DMS53 treated with DMSO at 0.1 percent for 48 hours (cell line): Measurements from ENCODE around the gene DPYD.

Experiments
- DNase-seq: peaks from one replicate; lab custom pipeline; 2025; ENCODE audit not compliant: unreplicated experiment; lab: John Stamatoyannopoulos, UW

The DPYD gene

DNA sequence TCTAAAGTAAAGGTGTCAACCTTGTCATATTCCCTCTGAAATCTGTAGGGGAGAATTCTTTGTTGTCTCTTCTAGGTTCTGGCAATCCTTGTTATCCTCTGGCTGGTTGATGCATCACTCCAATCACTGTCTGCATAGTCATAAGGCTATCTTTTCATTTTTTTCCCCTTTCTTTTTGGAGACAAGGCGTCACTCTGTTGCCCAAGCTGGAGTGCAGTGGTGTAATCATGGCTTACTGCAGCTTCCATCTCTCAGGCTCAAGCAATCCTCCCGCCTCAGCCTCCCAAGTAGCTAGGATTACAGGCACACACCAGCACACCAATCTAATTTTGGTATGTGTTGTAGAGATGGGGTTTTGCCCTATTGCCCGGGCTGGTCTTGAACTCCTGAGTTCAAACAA is 12.9 kb downstream of the DPYD start:
- no peak for DNase-seq

- peak; percentile 10 for DNase-seq
Observed at GRCh38 chr1:97906567-97907241, 14.1 kb downstream of the DPYD start.

GRCh38 chr1:97905141-97905940 is 15.5 kb downstream of the DPYD start:
- no peak for DNase-seq

- DNase-seq = no peak
Observed at GRCh38 chr1:97904534-97904933, 16.3 kb downstream of the DPYD start.

DNA sequence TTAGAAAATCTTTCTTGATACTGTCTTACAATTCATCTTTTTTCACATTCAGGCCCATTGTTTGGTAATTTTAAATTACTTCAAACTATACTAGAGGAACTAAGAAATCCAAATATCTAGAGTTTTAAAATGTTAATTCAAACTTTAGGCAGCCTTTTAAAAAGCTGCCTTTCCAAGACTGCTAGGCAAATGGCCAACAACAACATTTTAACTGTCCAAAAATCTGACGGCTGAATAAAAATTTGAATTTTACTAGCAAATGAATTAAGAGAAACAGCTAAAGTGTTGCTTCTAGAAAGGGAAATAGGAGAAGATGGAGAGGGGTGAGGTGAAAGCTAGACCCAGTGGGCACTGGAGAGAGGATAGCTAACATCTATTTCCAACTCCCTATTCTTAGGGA is 17.2 kb downstream of the DPYD start:
- no peak for DNase-seq

GRCh38 chr1:97902067-97902466 is 18.8 kb downstream of the DPYD start:
- DNase-seq = no peak

- no peak for DNase-seq
Observed at GRCh38 chr1:97901017-97901658, 19.7 kb downstream of the DPYD start.

- no peak for DNase-seq
Observed at GRCh38 chr1:97898948-97899347, 21.9 kb downstream of the DPYD start.

- DNase-seq = no peak
Observed at GRCh38 chr1:97895278-97895677, 25.6 kb downstream of the DPYD start.

GRCh38 chr1:97893844-97894243 is 27.0 kb downstream of the DPYD start:
- no peak for DNase-seq

- DNase-seq = no peak
Observed at GRCh38 chr1:97886199-97886598, 34.6 kb downstream of the DPYD start.

DNA sequence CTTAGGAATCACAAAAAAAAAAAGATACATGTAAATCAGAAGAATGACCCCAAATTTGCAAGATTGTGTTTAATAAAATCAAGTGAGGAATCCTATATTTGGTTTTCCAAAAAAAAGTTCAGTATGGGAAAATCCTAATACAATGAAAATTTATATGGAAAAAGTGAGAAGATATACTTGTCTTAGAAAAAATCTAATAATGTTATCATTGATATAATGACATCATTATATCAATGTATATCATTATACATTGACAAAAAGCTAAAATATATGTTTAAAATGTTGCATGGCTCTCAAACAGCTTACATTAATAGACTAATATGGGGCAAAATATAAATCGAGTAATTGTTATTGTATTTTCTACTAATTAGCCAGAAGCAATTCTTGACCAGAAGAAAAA is 37.0 kb downstream of the DPYD start:
- no peak for DNase-seq

- no peak for DNase-seq
Observed at GRCh38 chr1:97877307-97877706, 43.5 kb downstream of the DPYD start.

DNA sequence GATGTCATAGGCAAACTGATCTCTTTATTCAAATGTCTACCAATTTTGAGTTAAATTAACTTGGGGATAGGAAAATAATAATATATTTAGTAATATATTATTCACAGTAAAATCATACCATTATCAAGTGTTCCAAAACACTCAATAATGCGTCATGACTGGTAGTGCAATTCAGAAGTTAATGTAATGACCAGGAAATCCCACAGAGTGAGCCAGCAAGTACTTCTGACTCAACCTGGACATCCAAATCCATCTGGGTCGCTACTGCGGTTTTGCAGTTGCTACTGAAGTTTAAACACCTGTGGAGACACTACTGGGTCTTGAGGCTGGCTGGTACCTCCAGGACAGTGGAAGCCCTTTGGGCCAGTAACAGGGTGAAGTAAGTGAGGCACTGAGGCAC is 44.8 kb downstream of the DPYD start:
- no peak for DNase-seq

DNA sequence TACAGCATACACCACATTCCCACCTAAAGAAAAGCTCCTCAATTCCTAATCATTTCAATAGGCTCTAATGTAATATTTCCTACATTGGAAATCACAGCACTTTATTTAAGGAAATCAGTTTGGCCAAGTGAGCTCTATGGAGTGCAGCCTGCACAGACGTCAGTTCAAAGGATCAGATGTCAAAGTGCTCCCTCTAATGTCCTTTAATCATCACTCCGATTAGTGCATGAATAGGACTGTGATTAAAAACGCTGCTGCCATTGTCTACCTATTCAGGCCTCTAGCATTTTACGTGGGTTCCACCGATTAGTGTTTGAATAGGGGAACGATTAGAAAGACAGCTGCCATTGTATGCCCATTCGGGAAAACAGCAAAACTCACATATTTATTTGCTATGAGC is 50.2 kb downstream of the DPYD start:
- no peak for DNase-seq

- DNase-seq = no peak
Observed at GRCh38 chr1:97869441-97869840, 51.4 kb downstream of the DPYD start.

DNA sequence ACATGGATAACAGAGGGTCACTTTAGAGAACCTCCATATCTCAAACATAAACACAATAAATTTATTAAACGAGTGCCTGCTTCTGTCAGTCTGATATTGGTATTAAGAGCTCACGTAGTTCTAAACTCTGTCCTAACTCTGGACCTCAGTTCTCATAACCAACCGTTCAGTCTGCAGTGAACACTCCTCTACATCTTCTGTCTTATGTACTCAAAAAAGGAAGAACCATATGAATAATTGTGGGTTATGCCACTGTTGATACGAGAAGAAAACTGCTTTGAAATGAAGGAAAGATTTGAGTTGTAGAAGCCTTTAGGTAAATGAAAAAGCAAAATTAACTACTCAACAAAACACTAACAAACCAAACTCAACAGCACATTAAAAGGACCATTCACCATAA is 53.7 kb downstream of the DPYD start:
- DNase-seq = no peak

DNA sequence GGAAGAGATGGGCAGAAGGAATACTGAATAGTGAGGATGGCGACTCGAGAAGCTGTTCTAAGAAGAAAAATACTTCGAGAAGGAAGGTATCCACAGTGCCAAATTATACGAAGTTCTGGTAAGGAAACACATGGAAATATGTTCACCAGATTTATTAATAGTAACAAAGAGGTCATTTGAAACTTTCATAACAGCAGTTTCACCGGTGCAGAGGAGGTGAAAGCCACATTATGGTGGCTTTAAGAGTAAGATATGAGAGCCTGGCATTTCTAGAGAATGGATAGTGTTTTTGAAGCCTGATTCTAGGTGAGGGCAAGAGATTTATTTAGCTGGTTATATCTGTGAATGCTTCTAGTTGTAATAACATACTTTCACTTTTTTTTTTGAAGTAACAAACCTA is 56.2 kb downstream of the DPYD start:
- no peak for DNase-seq

DNA sequence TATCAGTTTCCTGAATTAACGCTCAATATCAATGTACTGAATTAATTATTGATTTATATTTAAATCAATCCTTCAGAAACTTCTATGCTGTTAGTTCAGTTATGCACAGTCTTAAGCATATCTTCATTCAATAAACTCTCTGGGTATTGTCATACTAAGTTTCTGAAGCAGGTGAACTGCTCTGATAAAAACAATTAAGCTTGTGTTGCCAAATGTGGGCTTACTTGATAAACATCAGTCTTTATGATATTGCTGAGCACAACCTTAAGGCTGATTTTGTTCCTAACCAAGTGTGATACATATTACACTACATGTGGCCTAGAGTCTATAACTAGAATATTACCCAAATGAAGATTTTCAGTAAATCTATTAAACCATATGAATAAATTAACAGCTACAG is 67.6 kb downstream of the DPYD start:
- no peak for DNase-seq

GRCh38 chr1:97849345-97850340 is 71.2 kb downstream of the DPYD start:
- peak; percentile 36 for DNase-seq

- no peak for DNase-seq
Observed at GRCh38 chr1:97845805-97846204, 75.0 kb downstream of the DPYD start.
